MM.1S (cell line): Measurements from ENCODE around the gene ADAMTS3.

Source experiments
- DNase-seq: peaks from one replicate; pipeline ENCODE4 v3.0.0-alpha.2; 2015
- H2AFZ ChIP-seq: fragments of 300-600 bp; sonication (generic); 2 replicates; pipeline ENCODE4 v1.6.0; 2016; ENCODE audit warnings: antibody characterized with exemption, low read length
- H3F3A ChIP-seq: fragments of 300-600 bp; sonication (generic); 2 replicates; pipeline ENCODE4 v1.6.1; 2016; ENCODE audit warnings: mild to moderate bottlenecking, antibody characterized with exemption, low read length, moderate library complexity, mixed read lengths; ENCODE audit not compliant: insufficient read depth
- H3K27ac ChIP-seq: fragments of 300-600 bp; sonication (generic); 2 replicates; pipeline ENCODE4 v1.5.1; 2016; ENCODE audit warnings: mild to moderate bottlenecking, low read length
- H3K27me3 ChIP-seq: fragments of 300-600 bp; sonication (generic); replicated peaks from 2 replicates; pipeline ENCODE4 v1.6.0; 2016; ENCODE audit warnings: low read length; ENCODE audit not compliant: insufficient read depth
- H3K36me3 ChIP-seq: fragments of 300-600 bp; sonication (generic); replicated peaks from 2 replicates; pipeline ENCODE4 v1.6.1; 2016; ENCODE audit warnings: mild to moderate bottlenecking, low read length, mixed read lengths; ENCODE audit not compliant: insufficient read depth
- H3K4me1 ChIP-seq: fragments of 300-600 bp; sonication (generic); 2 replicates; pipeline ENCODE4 v1.6.1; 2016; ENCODE audit warnings: low read length, mixed read lengths
- H3K4me2 ChIP-seq: fragments of 300-600 bp; sonication (generic); 2 replicates; pipeline ENCODE4 v1.6.0; 2016; ENCODE audit warnings: low read depth, low read length
- H3K4me3 ChIP-seq: fragments of 300-600 bp; sonication (generic); 2 replicates; pipeline ENCODE4 v1.5.1; 2016; ENCODE audit warnings: low read length, mixed read lengths
- H3K79me2 ChIP-seq: fragments of 300-600 bp; sonication (generic); 2 replicates; pipeline ENCODE4 v1.6.1; 2016; ENCODE audit warnings: mixed run types, low read length, mixed read lengths
- H3K9ac ChIP-seq: fragments of 300-600 bp; sonication (generic); 2 replicates; pipeline ENCODE4 v1.6.1; 2016; ENCODE audit warnings: low read length, mixed read lengths
- H3K9me2 ChIP-seq: fragments of 300-600 bp; sonication (generic); replicated peaks from 2 replicates; pipeline ENCODE4 v1.6.1; 2016; ENCODE audit warnings: mild to moderate bottlenecking, low read length, mixed read lengths; ENCODE audit not compliant: insufficient read depth
- H3K9me3 ChIP-seq: fragments of 300-600 bp; sonication (generic); replicated peaks from 2 replicates; pipeline ENCODE4 v1.6.1; 2016; ENCODE audit warnings: mild to moderate bottlenecking, low read length, mixed read lengths; ENCODE audit not compliant: insufficient read depth
- H4K20me1 ChIP-seq: fragments of 300-600 bp; sonication (generic); 2 replicates; pipeline ENCODE4 v1.6.1; 2016; ENCODE audit warnings: mild to moderate bottlenecking, low read length, moderate library complexity, mixed read lengths; ENCODE audit not compliant: insufficient read depth
- EZH2 ChIP-seq: fragments of 300-600 bp; sonication (generic); optimal IDR thresholded peaks from 2 replicates; pipeline ENCODE3; 2017; ENCODE audit warnings: low read depth, mild to moderate bottlenecking, antibody characterized with exemption, low read length, mixed read lengths
- EZH2phosphoT487 ChIP-seq: fragments of 300-600 bp; sonication (generic); IDR thresholded peaks from 2 replicates; pipeline ENCODE4 v1.6.1; 2018; ENCODE audit warnings: antibody characterized with exemption, low read length
- TF ChIP-seq, protein P1 (sequence below): fragments of 300-600 bp; sonication (generic); IDR thresholded peaks from 2 replicates; pipeline ENCODE4 v1.5.1; 2016; ENCODE audit warnings: antibody characterized with exemption, low read length, mixed read lengths

Gene ADAMTS3

GRCh38 chr4:72538006-72538405 is 31.0 kb downstream of the ADAMTS3 start:
- H3K27ac ChIP-seq = no peak overlapping the region
- H4K20me1 ChIP-seq = no peaks in the 10 kb centered on the region
- no peak overlapping the region for H2AFZ ChIP-seq
- no peaks in the 10 kb centered on the region for H3K9me2 ChIP-seq
- H3F3A ChIP-seq = no peaks in the 10 kb centered on the region
- no peaks in the 10 kb centered on the region for H3K27me3 ChIP-seq
- no peaks in the 10 kb centered on the region for H3K9me3 ChIP-seq
- no peaks in the 10 kb centered on the region for H3K4me1 ChIP-seq
- no peaks in the 10 kb centered on the region for H3K79me2 ChIP-seq
- no peak for DNase-seq
- no peak overlapping the region for H3K9ac ChIP-seq
- no peaks in the 10 kb centered on the region for H3K36me3 ChIP-seq
- H3K4me2 ChIP-seq = no peak overlapping the region
- no peak overlapping the region for H3K4me3 ChIP-seq
- TF ChIP-seq EZH2phosphoT487 (no peak), EZH2 (no peak)
- TF ChIP-seq, protein P1, sequence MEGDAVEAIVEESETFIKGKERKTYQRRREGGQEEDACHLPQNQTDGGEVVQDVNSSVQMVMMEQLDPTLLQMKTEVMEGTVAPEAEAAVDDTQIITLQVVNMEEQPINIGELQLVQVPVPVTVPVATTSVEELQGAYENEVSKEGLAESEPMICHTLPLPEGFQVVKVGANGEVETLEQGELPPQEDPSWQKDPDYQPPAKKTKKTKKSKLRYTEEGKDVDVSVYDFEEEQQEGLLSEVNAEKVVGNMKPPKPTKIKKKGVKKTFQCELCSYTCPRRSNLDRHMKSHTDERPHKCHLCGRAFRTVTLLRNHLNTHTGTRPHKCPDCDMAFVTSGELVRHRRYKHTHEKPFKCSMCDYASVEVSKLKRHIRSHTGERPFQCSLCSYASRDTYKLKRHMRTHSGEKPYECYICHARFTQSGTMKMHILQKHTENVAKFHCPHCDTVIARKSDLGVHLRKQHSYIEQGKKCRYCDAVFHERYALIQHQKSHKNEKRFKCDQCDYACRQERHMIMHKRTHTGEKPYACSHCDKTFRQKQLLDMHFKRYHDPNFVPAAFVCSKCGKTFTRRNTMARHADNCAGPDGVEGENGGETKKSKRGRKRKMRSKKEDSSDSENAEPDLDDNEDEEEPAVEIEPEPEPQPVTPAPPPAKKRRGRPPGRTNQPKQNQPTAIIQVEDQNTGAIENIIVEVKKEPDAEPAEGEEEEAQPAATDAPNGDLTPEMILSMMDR = no peak

DNA sequence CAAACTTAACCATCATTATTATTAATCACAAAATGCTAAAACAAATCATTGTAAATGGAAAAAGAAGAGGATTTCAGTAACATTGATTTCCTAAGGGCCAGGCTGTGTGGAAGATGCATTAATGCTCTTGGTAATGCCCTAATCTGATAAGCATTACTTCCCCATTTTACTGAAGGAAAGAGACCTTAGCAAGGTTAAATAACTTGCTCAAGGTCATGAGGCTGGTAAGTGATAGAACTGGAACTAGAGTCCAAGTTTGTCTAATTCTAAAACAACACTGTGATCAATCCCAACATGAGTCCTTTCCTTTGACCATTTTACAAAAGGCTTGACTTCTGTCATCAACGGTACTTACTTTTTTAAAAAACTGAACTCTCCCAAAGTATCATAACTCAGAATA is 32.6 kb downstream of the ADAMTS3 start:
- Histone ChIP-seq H3K36me3 (no peaks in the 10 kb centered on the region), H3K79me2 (no peaks in the 10 kb centered on the region), H4K20me1 (no peaks in the 10 kb centered on the region), H3K4me2 (no peak overlapping the region), H3K27ac (no peak overlapping the region), H3K9me2 (no peaks in the 10 kb centered on the region), H3K9ac (no peak overlapping the region), H3K27me3 (no peaks in the 10 kb centered on the region), H2AFZ (no peak overlapping the region), H3K9me3 (no peaks in the 10 kb centered on the region), H3K4me1 (no peaks in the 10 kb centered on the region), H3K4me3 (no peak overlapping the region), H3F3A (no peaks in the 10 kb centered on the region)
- DNase-seq = no peak
- no peak for TF ChIP-seq EZH2phosphoT487
- TF ChIP-seq, protein P1 = no peak
- TF ChIP-seq EZH2 = no peak

DNA sequence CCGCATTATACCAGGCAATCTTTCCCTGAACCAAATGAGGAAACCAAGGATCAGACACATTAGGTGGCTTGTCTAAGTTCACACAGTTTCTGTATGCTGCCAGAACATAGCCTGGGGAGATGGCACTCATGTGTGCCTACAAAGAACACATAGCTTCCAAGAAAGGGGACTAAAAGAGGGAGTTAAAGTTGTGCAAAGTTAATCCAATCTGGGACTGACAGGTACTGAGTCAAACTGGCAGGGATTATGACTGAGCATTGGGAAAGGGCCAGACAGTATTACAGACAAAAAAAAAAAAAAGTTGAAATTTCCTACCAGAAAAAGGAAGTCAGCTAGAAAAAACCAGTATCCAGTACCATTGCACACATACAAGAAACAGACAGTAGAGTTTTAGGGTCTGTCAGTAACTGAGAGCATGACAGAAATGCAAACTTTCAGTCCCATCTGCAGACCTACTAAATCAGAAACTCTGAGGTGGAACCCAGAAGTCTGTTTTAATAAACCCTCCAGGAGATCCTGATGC is 37.2 kb downstream of the ADAMTS3 start:
- H3K4me3 ChIP-seq = no peak overlapping the region
- H3K79me2 ChIP-seq = no peaks in the 10 kb centered on the region
- DNase-seq = no peak
- H3K4me2 ChIP-seq = no peak overlapping the region
- H3K9me2 ChIP-seq = no peaks in the 10 kb centered on the region
- no peaks in the 10 kb centered on the region for H3K36me3 ChIP-seq
- no peak for TF ChIP-seq EZH2phosphoT487
- no peak for TF ChIP-seq EZH2
- TF ChIP-seq, protein P1 = no peak
- no peak overlapping the region for H2AFZ ChIP-seq
- H3F3A ChIP-seq = no peaks in the 10 kb centered on the region
- no peaks in the 10 kb centered on the region for H3K4me1 ChIP-seq
- H3K27me3 ChIP-seq = no peaks in the 10 kb centered on the region
- no peaks in the 10 kb centered on the region for H3K9me3 ChIP-seq
- H3K27ac ChIP-seq = no peak overlapping the region
- H3K9ac ChIP-seq = no peak overlapping the region
- no peaks in the 10 kb centered on the region for H4K20me1 ChIP-seq
